Erythroblast (primary cell): Measurements from ENCODE around the gene CTNS.

Experiments
- GATA1 ChIP-seq: IDR thresholded peaks from 2 replicates; pipeline ENCODE4 v1.6.1; 2011; ENCODE audit warnings: low read depth, mild to moderate bottlenecking, control low read depth, low read length, moderate library complexity
- POLR2A ChIP-seq: IDR thresholded peaks from 2 replicates; pipeline ENCODE4 v1.6.1; 2011; ENCODE audit warnings: mild to moderate bottlenecking, low read length

DNA sequence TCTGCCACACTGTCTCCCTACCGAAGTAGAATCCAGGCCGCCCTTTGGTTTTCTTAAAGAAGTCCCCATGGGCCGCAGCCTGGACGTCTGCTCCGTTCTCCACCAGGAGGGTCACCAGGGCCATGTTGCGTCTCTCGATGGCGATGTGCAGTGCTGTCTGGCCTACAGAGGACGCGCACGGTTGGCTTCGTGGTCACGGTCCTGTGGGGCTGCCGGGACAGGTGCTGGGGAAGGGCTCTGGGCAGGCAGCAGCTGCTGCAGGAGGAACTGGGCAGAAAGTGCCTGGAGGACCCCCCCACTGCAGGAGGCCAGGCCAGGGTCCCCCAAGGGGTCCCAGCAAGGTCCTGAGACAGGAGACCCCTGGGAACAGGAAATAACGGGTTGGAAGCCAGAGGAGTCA is 46.3 kb upstream of the CTNS start:
- TF ChIP-seq POLR2A, result no peak
- TF ChIP-seq GATA1, result no peak
